ENCODE measurements around the gene NPAS3.

GRCh38 chr14:33279865-33280264, 341.2 kb downstream of the NPAS3 start:
- TF ChIP-seq POLR2A (IDR thresholded peaks at IDR 0.05) (no peak), CTCF (IDR thresholded peaks at IDR 0.05) (no peak), POLR2AphosphoS5 (IDR thresholded peaks at IDR 0.05) (no peak)
